Lower lobe of right lung (tissue), 2 donors: Measurements from ENCODE around the gene SNRPE. TPM values are rescaled to one million over a fixed set of nuclear protein-coding genes. Genes with fewer than 3 reads are reported as not detected.

Experiments used
- ATAC-seq, 2 donors: fragments of 200-7000 bp; cut with Tn5 transposase; one replicate each; pipeline ENCODE4 v1.9.1; 2020 to 2022; ENCODE audit warnings: mild to moderate bottlenecking in 2 of 2, moderate library complexity in 2 of 2
- DNase-seq: peaks from one replicate; pipeline ENCODE4 v3.0.0-alpha.2; 2020
- H3K27ac ChIP-seq: fragments of 200-600 bp; one replicate; pipeline ENCODE4 v1.8.0; 2022
- H3K27me3 ChIP-seq: fragments of 200-600 bp; one replicate; pipeline ENCODE4 v1.8.0; 2022; ENCODE audit warnings: low read depth
- H3K36me3 ChIP-seq: fragments of 200-600 bp; one replicate; pipeline ENCODE4 v1.8.0; 2022; ENCODE audit warnings: mild to moderate bottlenecking
- H3K4me1 ChIP-seq: fragments of 200-600 bp; one replicate; pipeline ENCODE4 v1.8.0; 2022
- H3K4me3 ChIP-seq: fragments of 200-600 bp; one replicate; pipeline ENCODE4 v1.8.0; 2022; ENCODE audit warnings: mild to moderate bottlenecking
- H3K9me3 ChIP-seq: fragments of 200-600 bp; one replicate; pipeline ENCODE4 v1.8.0; 2022
- CTCF ChIP-seq: fragments of 200-600 bp; IDR thresholded peaks from one replicate; pipeline ENCODE4 v1.8.0; 2022; ENCODE audit warnings: antibody characterized with exemption, mild to moderate bottlenecking
- intact Hi-C: fragments of 100-400 bp; cut with DNase I; formaldehyde crosslinking; loops from one replicate; pipeline ENCODE4 v1.11.0; 2022
- total RNA-seq: library from RNA; stranded (reverse); fragmentation: NEBNext Ultra II Directional; extraction: Animal tissue kit (Norgen Biotek cat#: 25700); gene quantifications from one replicate; pipeline ENCODE4 v1.2.1, GENCODE V29; 2021
- donor health status: DM: no; HTN: yes; CAD: no; lungs with severe emphysema.

The SNRPE gene
- total RNA-seq, 1 donor from 2014 or later: 51.8 TPM

- intact Hi-C loops: no loop called here
- Histone ChIP-seq H3K27ac (no peak overlapping the region), H3K4me3 (no peak overlapping the region), H3K36me3 (peaks cover 83% of the 10 kb centered on the region), H3K4me1 (peaks cover 5% of the 10 kb centered on the region), H3K27me3 (no peaks in the 10 kb centered on the region), H3K9me3 (no peaks in the 10 kb centered on the region)
- peak; percentile 15 to 68 for ATAC-seq
- TF ChIP-seq CTCF: no peak
- no peak for DNase-seq
Measured at GRCh38 chr1:203867802-203868201, 6.4 kb downstream of the SNRPE start.

GRCh38 chr1:203870245-203870644 is 8.8 kb downstream of the SNRPE start:
- H3K36me3 ChIP-seq: peaks cover 77% of the 10 kb centered on the region
- H3K27me3 ChIP-seq: no peaks in the 10 kb centered on the region
- DNase-seq (no peak), ATAC-seq (no peak)
- no peaks in the 10 kb centered on the region for H3K4me1 ChIP-seq
- TF ChIP-seq CTCF: no peak
- intact Hi-C loops: loop anchor here (5.0 kb wide), 1 partner anchor 257 kb away; no protein-coding TSS in a partner anchor
- no peak overlapping the region for H3K4me3 ChIP-seq
- no peak overlapping the region for H3K27ac ChIP-seq
- no peaks in the 10 kb centered on the region for H3K9me3 ChIP-seq

- Histone ChIP-seq H3K27me3 (no peaks in the 10 kb centered on the region), H3K36me3 (peaks cover 66% of the 10 kb centered on the region), H3K4me1 (no peaks in the 10 kb centered on the region), H3K27ac (no peak overlapping the region), H3K4me3 (no peak overlapping the region), H3K9me3 (no peaks in the 10 kb centered on the region)
- intact Hi-C loops: loop anchor here (5.0 kb wide), 1 partner anchor 256 kb away; no protein-coding TSS in a partner anchor
- ATAC-seq (peak; percentile 72 to 76), DNase-seq (no peak)
- TF ChIP-seq CTCF: peak; percentile 63
Measured at GRCh38 chr1:203871114-203871880, 9.9 kb downstream of the SNRPE start.

GRCh38 chr1:203873094-203873493 is 11.7 kb downstream of the SNRPE start:
- intact Hi-C loops: loop anchor here (5.0 kb wide), 1 partner anchor 254 kb away; no protein-coding TSS in a partner anchor
- H3K36me3 ChIP-seq: peaks cover 50% of the 10 kb centered on the region

GRCh38 chr1:203878422-203878821 is 17.0 kb downstream of the SNRPE start:
- Histone ChIP-seq H3K27me3 (no peaks in the 10 kb centered on the region), H3K9me3 (no peaks in the 10 kb centered on the region), H3K27ac (no peak overlapping the region), H3K4me3 (no peak overlapping the region), H3K4me1 (no peaks in the 10 kb centered on the region), H3K36me3 (peaks cover 6% of the 10 kb centered on the region)
- TF ChIP-seq CTCF: no peak
- intact Hi-C loops: no loop called here
- no peak for DNase-seq
- ATAC-seq: no peak

More at GRCh38 chr1:203873094-203873493, 11.7 kb downstream of the SNRPE start:
- Histone ChIP-seq H3K27me3 (no peaks in the 10 kb centered on the region), H3K4me1 (no peaks in the 10 kb centered on the region), H3K27ac (no peak overlapping the region), H3K4me3 (no peak overlapping the region), H3K9me3 (no peaks in the 10 kb centered on the region)
- DNase-seq: no peak
- ATAC-seq: no peak
- TF ChIP-seq CTCF: no peak
